IPS-20b (cell line): ENCODE data around the gene PARVB.

Source experiments
- H3K27ac ChIP-seq: one replicate; pipeline ENCODE4 v1.5.1; 2013; ENCODE audit warnings: low read length
- H3K27me3 ChIP-seq: 2 replicates; pipeline ENCODE4 v1.6.1; 2013; ENCODE audit warnings: mild to moderate bottlenecking, low read length, inconsistent platforms; ENCODE audit not compliant: insufficient read depth
- H3K36me3 ChIP-seq: 2 replicates; pipeline ENCODE4 v1.6.1; 2013; ENCODE audit warnings: low read depth, mild to moderate bottlenecking, inconsistent platforms, low read length, moderate library complexity; ENCODE audit not compliant: insufficient read depth
- H3K4me1 ChIP-seq: 2 replicates; pipeline ENCODE4 v1.6.1; 2013; ENCODE audit warnings: mild to moderate bottlenecking, control low read depth, inconsistent platforms, low read length, moderate library complexity; ENCODE audit not compliant: insufficient read depth
- H3K4me3 ChIP-seq: 2 replicates; pipeline ENCODE4 v1.5.1; 2013; ENCODE audit warnings: mild to moderate bottlenecking, low read length, inconsistent platforms
- H3K9ac ChIP-seq: 2 replicates; pipeline ENCODE4 v1.6.1; 2013; ENCODE audit warnings: low read depth, mild to moderate bottlenecking, inconsistent platforms, low read length, moderate library complexity
- H3K9me3 ChIP-seq: 2 replicates; pipeline ENCODE4 v1.6.1; 2013; ENCODE audit warnings: mild to moderate bottlenecking, low read depth, low read length, inconsistent platforms; ENCODE audit not compliant: insufficient read depth

The PARVB gene

DNA sequence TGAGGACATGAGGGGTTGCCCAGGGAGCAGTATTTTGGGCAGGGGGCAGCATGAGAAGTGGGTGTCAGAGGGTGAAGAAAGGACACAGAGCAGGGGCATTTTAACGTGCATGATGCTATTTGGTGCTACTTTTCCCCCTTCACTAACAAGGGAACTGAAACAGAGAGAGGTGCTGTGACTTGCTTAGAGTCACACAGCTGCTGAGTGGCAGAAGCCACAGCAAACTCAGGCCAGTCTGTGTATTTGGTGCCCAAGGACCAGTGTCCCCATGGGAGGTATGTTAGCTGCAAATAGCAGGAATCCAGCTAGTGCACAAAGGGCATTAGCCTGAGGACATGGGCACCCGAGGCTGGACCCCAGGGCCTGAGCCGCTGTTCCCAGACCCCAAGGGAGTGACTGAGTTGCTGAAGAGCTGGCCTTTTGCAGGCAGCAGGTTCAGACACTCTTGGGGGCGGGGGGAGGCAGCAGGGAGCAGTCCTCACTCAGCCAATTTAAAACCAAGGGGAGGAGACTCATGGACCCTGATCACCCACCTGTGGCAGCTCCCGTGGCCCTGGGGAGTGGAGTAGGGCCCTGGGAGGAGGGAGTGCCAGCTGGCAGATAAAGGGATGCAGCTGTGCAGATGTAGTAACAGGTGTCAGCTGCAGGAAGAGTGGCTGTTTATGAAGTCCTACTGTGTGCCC, 171.2 kb downstream of the PARVB start:
- H3K4me1 ChIP-seq = no peaks in the 10 kb centered on the region
- no peak overlapping the region for H3K9ac ChIP-seq
- no peaks in the 10 kb centered on the region for H3K36me3 ChIP-seq
- H3K27me3 ChIP-seq = no peaks in the 10 kb centered on the region; the same call in 1 of the 2 replicates
- no peak overlapping the region for H3K4me3 ChIP-seq
- H3K9me3 ChIP-seq = no peaks in the 10 kb centered on the region
- no peak overlapping the region for H3K27ac ChIP-seq

GRCh38 chr22:44196241-44196640, 172.1 kb downstream of the PARVB start:
- Histone ChIP-seq H3K27me3 (no peaks in the 10 kb centered on the region; the same call in 1 of the 2 replicates), H3K9me3 (no peaks in the 10 kb centered on the region), H3K4me1 (no peaks in the 10 kb centered on the region)

GRCh38 chr22:44196731-44197131, 172.6 kb downstream of the PARVB start:
- Histone ChIP-seq H3K4me1 (no peaks in the 10 kb centered on the region), H3K9me3 (no peaks in the 10 kb centered on the region), H3K27ac (no peak overlapping the region), H3K36me3 (no peaks in the 10 kb centered on the region), H3K27me3 (no peaks in the 10 kb centered on the region; the same call in 1 of the 2 replicates), H3K9ac (no peak overlapping the region), H3K4me3 (no peak overlapping the region)

More at GRCh38 chr22:44196241-44196640, 172.1 kb downstream of the PARVB start:
- H3K27ac ChIP-seq = no peak overlapping the region
- no peak overlapping the region for H3K9ac ChIP-seq
- H3K4me3 ChIP-seq = no peak overlapping the region
- H3K36me3 ChIP-seq = no peaks in the 10 kb centered on the region

- no peaks in the 10 kb centered on the region for H3K4me1 ChIP-seq
- no peak overlapping the region for H3K4me3 ChIP-seq
- no peak overlapping the region for H3K9ac ChIP-seq
- no peaks in the 10 kb centered on the region for H3K36me3 ChIP-seq
- no peaks in the 10 kb centered on the region; the same call in 1 of the 2 replicates for H3K27me3 ChIP-seq
- no peaks in the 10 kb centered on the region for H3K9me3 ChIP-seq
- no peak overlapping the region for H3K27ac ChIP-seq
Observed at GRCh38 chr22:44197271-44197670, 173.2 kb downstream of the PARVB start.

GRCh38 chr22:44199164-44199563, 175.1 kb downstream of the PARVB start:
- H3K9me3 ChIP-seq = no peaks in the 10 kb centered on the region
- H3K9ac ChIP-seq = no peak overlapping the region
- H3K4me1 ChIP-seq = no peaks in the 10 kb centered on the region
- H3K36me3 ChIP-seq = no peaks in the 10 kb centered on the region
- H3K27ac ChIP-seq = no peak overlapping the region
- H3K27me3 ChIP-seq = no peaks in the 10 kb centered on the region; the same call in 1 of the 2 replicates
- H3K4me3 ChIP-seq = no peak overlapping the region

GRCh38 chr22:44199866-44200265, 175.8 kb downstream of the PARVB start:
- Histone ChIP-seq H3K9ac (no peak overlapping the region), H3K27me3 (no peaks in the 10 kb centered on the region)

GRCh38 chr22:44200451-44200850, 176.3 kb downstream of the PARVB start:
- H3K9me3 ChIP-seq = no peaks in the 10 kb centered on the region
- H3K4me3 ChIP-seq = no peak overlapping the region
- no peaks in the 10 kb centered on the region for H3K36me3 ChIP-seq
- H3K9ac ChIP-seq = no peak overlapping the region
- no peak overlapping the region for H3K27ac ChIP-seq
- no peaks in the 10 kb centered on the region for H3K27me3 ChIP-seq
- H3K4me1 ChIP-seq = no peaks in the 10 kb centered on the region

More at GRCh38 chr22:44199866-44200265, 175.8 kb downstream of the PARVB start:
- Histone ChIP-seq H3K4me1 (no peaks in the 10 kb centered on the region), H3K4me3 (no peak overlapping the region), H3K9me3 (no peaks in the 10 kb centered on the region), H3K27ac (no peak overlapping the region), H3K36me3 (no peaks in the 10 kb centered on the region)

DNA sequence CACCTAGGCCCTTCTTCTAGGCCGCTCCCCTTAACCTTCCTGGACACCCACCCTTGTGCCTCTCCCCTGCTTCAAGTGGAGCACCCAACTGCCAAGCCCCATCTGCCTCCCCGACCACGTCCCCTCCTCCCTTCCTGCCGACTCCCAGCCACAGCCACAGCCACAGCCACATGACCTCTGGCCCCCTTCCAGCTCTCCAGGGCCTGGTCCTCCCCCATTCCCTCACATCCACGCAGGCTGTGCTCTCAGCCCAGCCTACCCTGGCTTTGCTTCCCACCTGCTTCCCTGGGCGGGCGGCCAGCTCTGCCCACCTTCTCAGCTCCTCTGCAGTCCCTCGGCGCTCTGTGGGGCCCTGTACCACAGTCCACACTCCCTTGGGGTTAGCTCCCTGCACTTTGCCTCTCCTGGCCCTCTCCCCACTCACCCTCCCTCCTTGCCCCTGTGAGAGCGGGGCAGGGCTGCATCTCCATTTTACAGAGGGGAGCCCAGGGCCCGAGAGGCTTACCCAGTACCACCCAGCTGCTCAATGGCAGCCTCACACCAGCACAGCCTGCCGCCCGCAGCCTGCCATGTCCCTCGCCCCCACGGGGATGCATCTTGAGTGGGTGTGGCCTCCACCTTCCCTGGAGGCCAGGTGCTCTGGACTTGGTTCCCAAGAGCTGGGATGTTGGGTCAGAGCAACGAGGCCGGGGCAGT, 176.9 kb downstream of the PARVB start:
- no peaks in the 10 kb centered on the region for H3K9me3 ChIP-seq
- H3K36me3 ChIP-seq = no peaks in the 10 kb centered on the region
- no peak overlapping the region for H3K9ac ChIP-seq
- H3K27me3 ChIP-seq = no peaks in the 10 kb centered on the region
- no peaks in the 10 kb centered on the region for H3K4me1 ChIP-seq
- no peak overlapping the region for H3K4me3 ChIP-seq
- no peak overlapping the region for H3K27ac ChIP-seq

GRCh38 chr22:44201665-44202064, 177.6 kb downstream of the PARVB start:
- Histone ChIP-seq H3K27me3 (no peaks in the 10 kb centered on the region), H3K4me3 (no peak overlapping the region), H3K9ac (no peak overlapping the region), H3K9me3 (no peaks in the 10 kb centered on the region), H3K36me3 (no peaks in the 10 kb centered on the region), H3K4me1 (no peaks in the 10 kb centered on the region), H3K27ac (no peak overlapping the region)

DNA sequence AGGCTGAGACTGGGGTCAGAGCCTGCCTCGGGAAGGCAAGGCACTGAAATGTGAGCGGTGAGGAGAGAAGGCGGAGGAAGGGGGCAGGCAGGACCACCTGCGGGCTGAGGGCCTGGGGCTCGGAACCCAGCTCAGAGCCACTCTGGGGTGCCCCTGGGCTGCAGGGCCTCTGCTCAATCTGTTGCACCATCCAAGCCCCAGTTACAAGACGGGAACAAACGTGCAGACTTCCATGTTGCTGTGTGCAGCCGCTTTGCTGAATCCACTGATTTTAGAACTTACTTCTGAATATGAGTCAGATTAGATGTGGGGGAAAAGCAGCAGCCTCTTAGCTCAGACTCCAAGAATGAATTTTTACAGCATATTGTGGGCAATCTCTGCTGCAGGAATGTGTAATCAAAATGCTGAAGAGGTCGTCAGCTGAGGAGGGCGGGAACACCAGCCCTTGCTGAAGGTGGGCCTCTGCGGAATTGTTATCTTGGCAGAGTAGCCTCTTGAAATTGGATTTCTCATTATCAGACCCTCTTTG, 178.2 kb downstream of the PARVB start:
- no peak overlapping the region for H3K4me3 ChIP-seq
- no peak overlapping the region for H3K27ac ChIP-seq
- no peaks in the 10 kb centered on the region for H3K4me1 ChIP-seq
- H3K27me3 ChIP-seq = no peaks in the 10 kb centered on the region
- no peak overlapping the region for H3K9ac ChIP-seq
- no peaks in the 10 kb centered on the region for H3K9me3 ChIP-seq
- H3K36me3 ChIP-seq = no peaks in the 10 kb centered on the region

GRCh38 chr22:44203203-44203602, 179.1 kb downstream of the PARVB start:
- Histone ChIP-seq H3K4me1 (no peaks in the 10 kb centered on the region), H3K9ac (no peak overlapping the region), H3K27me3 (no peaks in the 10 kb centered on the region), H3K36me3 (no peaks in the 10 kb centered on the region), H3K27ac (no peak overlapping the region), H3K4me3 (no peak overlapping the region), H3K9me3 (no peaks in the 10 kb centered on the region)
